Activated CD4-positive, alpha-beta T cell treated with anti-CD3 and anti-CD28 coated beads, Interleukin-2, amount 10 ng/mL, durations not matched to agents 24 days and 14 days (primary cell): ENCODE data around the gene KCNH6. TPM values are rescaled to one million over a fixed set of nuclear protein-coding genes. Genes with fewer than 3 reads are reported as not detected.

Experiments
- DNase-seq: peaks from one replicate; pipeline ENCODE4 v3.0.0; 2022
- H3K27ac Mint-ChIP-seq: one replicate; pipeline ENCODE4 v1.8.0; 2022; ENCODE audit warnings: mild to moderate bottlenecking, mixed read lengths
- H3K27me3 Mint-ChIP-seq: one replicate; pipeline ENCODE4 v1.8.0; 2022; ENCODE audit warnings: mixed read lengths
- H3K36me3 Mint-ChIP-seq: one replicate; pipeline ENCODE4 v1.8.0; 2022; ENCODE audit warnings: low read depth, mild to moderate bottlenecking, mixed read lengths
- H3K4me1 Mint-ChIP-seq: one replicate; pipeline ENCODE4 v1.8.0; 2021; ENCODE audit warnings: mixed read lengths
- H3K4me3 Mint-ChIP-seq: one replicate; pipeline ENCODE4 v1.8.0; 2022; ENCODE audit warnings: mild to moderate bottlenecking, moderate library complexity, mixed read lengths
- H3K9me3 Mint-ChIP-seq: one replicate; pipeline ENCODE4 v1.8.0; 2021; ENCODE audit warnings: mixed read lengths
- intact Hi-C: fragments of 100-400 bp; cut with micrococcal nuclease; formaldehyde crosslinking; loops from one replicate; pipeline ENCODE4 v1.15.1; 2023
- total RNA-seq: library from RNA; stranded (reverse); gene quantifications from 2 replicates; pipeline ENCODE4 v1.2.3, GENCODE V29; 2022

Gene KCNH6
- total RNA-seq, 1 donor from 2014 or later = not detected

DNA sequence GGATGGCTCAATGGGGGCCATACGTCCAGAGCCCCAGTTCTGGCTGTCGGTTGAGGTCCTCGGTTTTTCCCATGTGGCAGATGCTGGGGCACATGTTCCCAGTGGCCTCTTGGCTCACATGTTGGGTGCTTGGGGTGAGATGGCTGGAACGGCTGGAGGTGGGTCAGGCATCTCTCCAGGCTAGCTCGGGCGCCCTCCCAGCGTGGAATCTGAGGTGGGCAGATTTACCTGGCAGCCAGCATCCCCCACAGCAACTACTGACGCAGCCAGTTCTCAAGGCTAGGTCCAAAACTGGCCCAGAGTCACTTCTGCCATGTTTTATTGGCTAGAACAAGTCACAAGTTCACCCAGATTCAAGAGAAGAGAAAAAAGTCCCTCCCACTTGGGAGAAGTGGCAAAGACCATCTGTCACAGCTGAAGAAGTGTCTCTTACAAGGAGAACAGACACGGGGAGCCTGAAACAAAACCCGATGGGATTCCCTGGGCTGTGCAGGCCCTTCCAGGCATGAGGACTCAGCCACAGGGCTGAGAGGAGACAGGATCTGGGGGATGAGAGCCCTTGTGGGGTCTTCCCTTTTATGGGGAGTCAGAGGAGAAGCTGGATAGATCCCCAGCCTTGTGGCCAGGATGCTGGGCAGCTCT is 31.1 kb upstream of the KCNH6 start:
- no peaks in the 10 kb centered on the region for H3K4me1 Mint-ChIP-seq
- DNase-seq = no peak
- no peaks in the 10 kb centered on the region for H3K27me3 Mint-ChIP-seq
- H3K4me3 Mint-ChIP-seq = no peak overlapping the region
- H3K27ac Mint-ChIP-seq = no peak overlapping the region
- H3K36me3 Mint-ChIP-seq = no peaks in the 10 kb centered on the region
- no peaks in the 10 kb centered on the region for H3K9me3 Mint-ChIP-seq
- intact Hi-C loops = no loop called here

DNA sequence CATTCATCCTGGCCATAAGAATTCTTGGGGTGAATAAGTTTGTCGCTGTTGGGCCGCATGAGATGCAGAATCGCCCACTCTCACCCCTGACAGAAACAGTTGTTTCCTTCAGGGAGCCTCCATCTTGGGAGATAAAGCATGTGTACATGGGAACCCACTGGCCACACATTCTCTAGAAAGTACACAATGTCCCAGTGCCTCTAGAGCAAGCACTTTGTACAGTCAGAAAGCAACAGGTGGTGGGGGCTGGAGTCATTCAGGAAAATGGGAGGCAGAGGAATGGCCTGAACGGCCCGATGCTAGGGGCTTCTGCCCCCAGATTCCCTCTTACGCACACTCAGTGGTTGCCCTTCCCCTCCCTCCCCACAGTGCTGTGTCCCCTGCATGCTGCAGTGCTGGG is 30.2 kb upstream of the KCNH6 start:
- Mint-ChIP-seq H3K4me1 (no peaks in the 10 kb centered on the region), H3K27me3 (no peaks in the 10 kb centered on the region), H3K4me3 (no peak overlapping the region), H3K9me3 (no peaks in the 10 kb centered on the region), H3K36me3 (no peaks in the 10 kb centered on the region), H3K27ac (no peak overlapping the region)
- intact Hi-C loops = no loop called here
- no peak for DNase-seq

DNA sequence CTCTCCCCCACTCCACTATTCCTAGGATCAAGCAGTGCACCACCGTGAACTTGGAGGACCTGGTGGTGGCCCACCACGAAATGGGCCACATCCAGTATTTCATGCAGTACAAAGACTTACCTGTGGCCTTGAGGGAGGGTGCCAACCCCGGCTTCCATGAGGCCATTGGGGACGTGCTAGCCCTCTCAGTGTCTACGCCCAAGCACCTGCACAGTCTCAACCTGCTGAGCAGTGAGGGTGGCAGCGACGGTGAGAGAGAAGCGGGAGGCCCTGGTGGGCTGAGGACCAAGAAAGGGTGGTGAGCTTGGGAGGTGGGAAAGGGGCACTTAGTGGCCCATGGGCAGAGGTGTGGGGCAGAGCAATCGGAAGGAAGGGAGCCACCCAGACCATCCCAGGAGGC is 29.7 kb upstream of the KCNH6 start:
- no peaks in the 10 kb centered on the region for H3K36me3 Mint-ChIP-seq
- no peak for DNase-seq
- intact Hi-C loops = no loop called here
- H3K9me3 Mint-ChIP-seq = no peaks in the 10 kb centered on the region
- no peak overlapping the region for H3K27ac Mint-ChIP-seq
- no peaks in the 10 kb centered on the region for H3K27me3 Mint-ChIP-seq
- no peaks in the 10 kb centered on the region for H3K4me1 Mint-ChIP-seq
- H3K4me3 Mint-ChIP-seq = no peak overlapping the region

DNA sequence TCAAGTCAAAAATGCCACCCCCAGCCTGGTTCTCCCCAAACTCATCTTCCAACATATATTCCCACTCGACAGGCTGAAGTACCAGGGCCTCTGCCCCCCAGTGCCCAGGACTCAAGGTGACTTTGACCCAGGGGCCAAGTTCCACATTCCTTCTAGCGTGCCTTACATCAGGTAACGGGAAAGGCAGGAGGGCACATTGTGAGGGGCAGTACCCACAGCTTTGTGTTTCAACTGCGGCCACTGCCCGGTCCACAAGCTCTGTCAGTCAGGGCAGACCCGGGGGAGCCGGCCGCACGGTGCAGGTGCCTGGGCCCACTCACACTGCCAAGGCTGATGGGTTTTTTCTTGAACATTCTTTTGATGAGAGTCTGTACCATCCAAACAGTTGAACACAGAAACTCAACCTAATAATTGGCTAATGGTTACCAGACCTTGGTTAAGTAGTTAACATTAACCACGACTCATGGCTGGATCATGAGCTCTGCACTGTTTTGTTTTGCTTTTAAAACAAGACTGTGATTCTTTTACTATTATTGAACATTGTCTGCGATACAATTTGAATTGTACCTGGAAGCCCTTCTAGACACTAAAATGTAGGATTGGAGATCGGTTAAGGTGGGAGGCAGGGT is 28.7 kb upstream of the KCNH6 start:
- H3K4me1 Mint-ChIP-seq = no peaks in the 10 kb centered on the region
- no peaks in the 10 kb centered on the region for H3K36me3 Mint-ChIP-seq

DNA sequence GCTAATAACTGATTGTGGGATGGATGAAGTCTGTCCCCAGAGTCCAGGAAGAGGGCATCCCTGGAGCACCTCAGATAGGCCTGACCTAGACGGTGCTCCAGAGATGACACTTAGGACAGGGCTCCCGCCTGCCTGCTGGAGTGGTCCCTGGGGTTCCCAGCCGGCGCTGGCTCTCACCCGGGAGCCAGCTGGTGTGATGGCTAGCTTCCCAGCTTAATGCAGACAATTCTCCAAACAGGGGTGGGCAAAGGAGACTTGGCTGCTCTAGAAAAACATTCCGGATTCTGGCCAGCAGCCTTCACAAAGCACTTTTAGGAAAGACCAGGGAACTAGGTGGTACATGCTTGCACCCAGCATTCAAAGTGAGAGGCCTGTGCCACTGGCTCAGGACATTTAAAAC is 27.7 kb upstream of the KCNH6 start:
- intact Hi-C loops = no loop called here
- Mint-ChIP-seq H3K9me3 (no peaks in the 10 kb centered on the region), H3K36me3 (no peaks in the 10 kb centered on the region), H3K4me1 (no peaks in the 10 kb centered on the region), H3K27me3 (peaks cover under 1% of the 10 kb centered on the region), H3K27ac (no peak overlapping the region), H3K4me3 (no peak overlapping the region)
- DNase-seq = no peak

More for the DNA sequence above, 28.7 kb upstream of the KCNH6 start:
- no peak for DNase-seq
- Mint-ChIP-seq H3K9me3 (no peaks in the 10 kb centered on the region), H3K4me3 (no peak overlapping the region), H3K27me3 (no peaks in the 10 kb centered on the region), H3K27ac (no peak overlapping the region)
- intact Hi-C loops = no loop called here

DNA sequence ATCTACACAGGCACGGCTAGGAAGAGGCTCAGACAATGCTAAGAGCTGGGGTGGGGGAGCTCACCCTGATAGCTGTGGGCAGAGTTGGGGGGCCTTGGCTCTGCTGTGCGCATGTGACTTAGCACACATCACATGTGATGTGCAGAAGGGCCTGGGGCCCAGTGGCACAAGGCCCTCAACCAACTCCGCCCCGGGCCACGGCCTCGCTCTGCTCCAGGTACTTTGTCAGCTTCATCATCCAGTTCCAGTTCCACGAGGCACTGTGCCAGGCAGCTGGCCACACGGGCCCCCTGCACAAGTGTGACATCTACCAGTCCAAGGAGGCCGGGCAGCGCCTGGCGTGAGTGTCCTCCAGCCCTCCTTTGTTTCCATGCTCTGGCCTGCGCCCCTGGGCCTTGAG is 27.0 kb upstream of the KCNH6 start:
- Mint-ChIP-seq H3K4me1 (peaks cover 2% of the 10 kb centered on the region), H3K9me3 (no peaks in the 10 kb centered on the region), H3K27ac (no peak overlapping the region), H3K4me3 (no peak overlapping the region), H3K36me3 (no peaks in the 10 kb centered on the region), H3K27me3 (peaks cover 6% of the 10 kb centered on the region)
- intact Hi-C loops = no loop called here
- DNase-seq = no peak

DNA sequence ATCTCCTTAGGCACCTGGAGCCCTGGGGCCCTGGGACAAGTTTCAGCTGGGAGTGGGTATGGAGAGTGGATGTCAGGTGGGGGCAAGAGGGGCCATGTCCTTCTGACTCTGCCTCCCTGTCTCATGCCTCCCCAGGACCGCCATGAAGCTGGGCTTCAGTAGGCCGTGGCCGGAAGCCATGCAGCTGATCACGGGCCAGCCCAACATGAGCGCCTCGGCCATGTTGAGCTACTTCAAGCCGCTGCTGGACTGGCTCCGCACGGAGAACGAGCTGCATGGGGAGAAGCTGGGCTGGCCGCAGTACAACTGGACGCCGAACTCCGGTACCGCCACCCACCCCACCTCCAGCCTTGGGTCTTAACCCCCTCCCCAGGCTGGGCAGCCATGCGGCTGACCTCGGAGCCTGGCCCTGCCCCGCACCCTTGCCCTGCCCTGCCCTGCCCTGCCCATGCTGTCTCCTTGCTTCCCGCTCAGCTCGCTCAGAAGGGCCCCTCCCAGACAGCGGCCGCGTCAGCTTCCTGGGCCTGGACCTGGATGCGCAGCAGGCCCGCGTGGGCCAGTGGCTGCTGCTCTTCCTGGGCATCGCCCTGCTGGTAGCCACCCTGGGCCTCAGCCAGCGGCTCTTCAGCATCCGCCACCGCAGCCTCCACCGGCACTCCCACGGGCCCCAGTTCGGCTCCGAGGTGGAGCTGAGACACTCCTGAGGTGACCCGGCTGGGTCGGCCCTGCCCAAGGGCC is 26.3 kb upstream of the KCNH6 start:
- Mint-ChIP-seq H3K4me1 (peaks cover 4% of the 10 kb centered on the region), H3K9me3 (no peaks in the 10 kb centered on the region), H3K27ac (no peak overlapping the region), H3K4me3 (no peak overlapping the region), H3K27me3 (peaks cover 11% of the 10 kb centered on the region), H3K36me3 (no peaks in the 10 kb centered on the region)
- DNase-seq = no peak
- intact Hi-C loops = no loop called here

DNA sequence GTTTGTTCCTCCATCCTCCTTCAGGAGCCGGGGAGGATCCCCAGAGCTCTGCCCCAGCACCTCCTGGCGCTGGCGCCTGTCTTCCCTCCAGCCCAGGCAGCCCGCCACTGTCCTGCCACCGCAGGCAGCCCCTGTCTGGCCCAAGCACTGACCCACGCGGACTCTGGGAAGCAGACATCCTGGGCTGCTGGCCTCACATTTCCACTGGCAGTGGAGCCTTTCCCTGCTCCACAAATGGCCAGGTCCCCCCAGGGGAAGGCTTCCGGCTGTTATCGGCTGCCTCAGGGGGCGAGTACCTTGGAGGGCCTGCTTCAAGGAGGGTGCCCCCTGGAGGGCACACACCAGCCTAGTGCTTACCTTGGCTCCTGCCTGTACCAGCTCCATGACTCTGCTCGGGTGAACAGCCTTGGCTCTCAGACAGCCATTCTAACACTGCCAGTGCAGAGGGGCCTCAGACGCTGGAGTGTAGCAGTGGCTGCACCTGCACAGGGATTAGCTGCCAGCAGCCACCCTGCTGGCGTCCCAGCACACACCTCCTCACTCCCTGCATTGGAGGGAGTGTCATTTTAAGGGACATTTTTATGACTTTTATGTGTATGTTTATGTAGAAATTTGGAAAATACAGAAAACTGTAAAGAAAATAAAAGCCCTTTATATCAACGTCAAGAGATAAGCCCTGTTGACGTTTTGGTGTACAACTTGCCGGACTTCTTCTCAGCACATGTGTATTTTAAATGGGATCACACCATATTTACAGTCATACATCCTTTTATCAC is 25.3 kb upstream of the KCNH6 start:
- DNase-seq = no peak
- Mint-ChIP-seq H3K4me3 (no peak overlapping the region), H3K4me1 (peaks cover 4% of the 10 kb centered on the region), H3K27me3 (peaks cover 18% of the 10 kb centered on the region), H3K27ac (no peak overlapping the region), H3K9me3 (no peaks in the 10 kb centered on the region), H3K36me3 (no peaks in the 10 kb centered on the region)
- intact Hi-C loops = loop anchor here (1.0 kb wide), 1 partner anchor 46 kb away; no protein-coding TSS in a partner anchor

DNA sequence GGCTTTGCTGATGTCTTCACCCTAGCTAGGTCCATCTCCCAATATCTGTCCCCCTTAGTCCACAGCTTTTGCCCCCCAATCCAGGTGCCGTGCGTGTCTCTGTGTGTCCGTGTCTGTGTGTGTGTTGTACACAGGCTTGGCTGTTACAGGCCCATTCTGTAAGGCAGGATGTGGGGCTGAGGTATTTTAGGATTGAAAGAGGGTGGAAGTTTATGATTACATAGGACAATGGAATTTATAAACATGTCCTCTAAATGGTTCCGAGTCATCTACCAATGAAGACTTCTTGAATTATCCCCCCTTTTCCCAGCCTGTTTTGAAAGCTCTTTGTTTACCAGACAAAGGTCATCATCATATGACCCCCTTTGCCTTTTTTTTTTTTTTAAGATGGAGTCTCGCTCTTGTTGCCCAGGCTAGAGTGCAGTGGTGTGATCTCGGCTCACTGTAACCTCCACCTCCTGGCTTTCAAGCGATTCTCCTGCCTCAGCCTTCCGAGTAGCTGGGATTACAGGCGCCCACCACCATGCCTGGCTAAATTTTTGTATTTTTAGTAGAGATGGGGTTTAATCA is 24.4 kb upstream of the KCNH6 start:
- H3K27ac Mint-ChIP-seq = no peak overlapping the region
- intact Hi-C loops = loop anchor here (1.0 kb wide), 1 partner anchor 46 kb away; no protein-coding TSS in a partner anchor
- H3K4me1 Mint-ChIP-seq = peaks cover 4% of the 10 kb centered on the region
- no peak for DNase-seq
- peaks cover 24% of the 10 kb centered on the region for H3K27me3 Mint-ChIP-seq
- no peaks in the 10 kb centered on the region for H3K36me3 Mint-ChIP-seq
- no peak overlapping the region for H3K4me3 Mint-ChIP-seq
- H3K9me3 Mint-ChIP-seq = no peaks in the 10 kb centered on the region

DNA sequence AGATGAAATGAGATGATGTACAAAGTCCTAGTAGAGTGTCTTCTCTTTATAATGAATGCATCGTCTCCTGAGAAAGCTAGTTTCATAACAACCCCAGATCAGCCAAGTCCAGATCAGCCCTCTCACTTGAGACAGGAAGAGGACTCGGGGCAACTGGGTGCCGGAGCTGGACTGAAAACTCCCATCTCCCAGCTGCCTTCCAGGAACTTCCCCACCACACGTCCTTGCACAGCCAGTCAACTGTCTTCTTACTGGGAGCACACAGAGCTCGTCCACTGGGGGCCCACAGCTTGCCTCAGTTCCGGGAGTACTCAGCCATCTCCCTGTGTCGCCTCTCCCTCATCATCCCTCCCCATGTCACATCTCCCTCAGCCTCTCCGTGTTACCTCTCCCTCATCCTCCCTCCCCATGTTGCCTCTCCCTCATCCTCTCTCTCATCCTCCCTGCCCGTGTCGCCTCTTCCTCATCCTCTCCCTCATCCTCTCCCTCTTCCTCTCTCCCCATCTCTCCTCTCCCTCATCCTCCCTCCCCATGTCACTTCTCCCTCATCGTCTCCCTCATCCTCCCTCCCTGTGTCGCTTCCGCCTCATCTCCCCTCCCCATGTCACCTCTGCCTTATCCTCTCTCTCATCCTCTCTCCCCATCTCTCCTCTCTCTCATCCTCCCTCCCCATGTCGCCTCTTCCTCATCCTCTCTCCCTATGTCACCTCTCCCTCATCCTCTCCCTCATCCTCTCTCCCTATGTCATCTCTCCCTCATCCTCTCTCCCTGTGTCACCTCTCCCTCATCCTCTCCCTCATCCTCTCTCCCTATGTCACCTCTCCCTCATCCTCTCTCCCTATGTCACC is 22.4 kb upstream of the KCNH6 start:
- Mint-ChIP-seq H3K9me3 (peaks cover 9% of the 10 kb centered on the region), H3K4me3 (no peak overlapping the region), H3K27ac (no peak overlapping the region), H3K4me1 (peaks cover 4% of the 10 kb centered on the region), H3K27me3 (peaks cover 34% of the 10 kb centered on the region), H3K36me3 (no peaks in the 10 kb centered on the region)
- DNase-seq = no peak
- intact Hi-C loops = no loop called here

DNA sequence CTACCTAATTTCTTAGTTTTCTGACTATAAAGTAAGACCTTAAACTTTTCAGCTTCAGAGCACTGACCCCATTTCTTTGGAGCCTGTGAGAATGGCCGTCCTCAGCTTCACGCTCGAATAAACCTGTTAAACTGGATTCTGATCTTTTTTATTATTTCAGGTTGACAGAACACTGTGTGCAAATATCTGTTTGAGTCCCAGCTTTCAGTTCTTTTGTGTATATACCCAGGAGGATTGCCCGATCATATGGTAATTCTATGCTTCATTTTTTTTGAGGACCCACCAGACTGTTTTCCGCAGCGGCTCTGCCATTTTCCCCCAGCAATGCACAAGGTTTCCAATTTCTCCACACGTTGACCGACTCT is 19.8 kb upstream of the KCNH6 start:
- peaks cover 9% of the 10 kb centered on the region for H3K9me3 Mint-ChIP-seq
- peaks cover 4% of the 10 kb centered on the region for H3K4me1 Mint-ChIP-seq
- peaks cover 34% of the 10 kb centered on the region for H3K27me3 Mint-ChIP-seq
- no peaks in the 10 kb centered on the region for H3K36me3 Mint-ChIP-seq
- H3K4me3 Mint-ChIP-seq = no peak overlapping the region
- DNase-seq = no peak
- no peak overlapping the region for H3K27ac Mint-ChIP-seq
- intact Hi-C loops = no loop called here

DNA sequence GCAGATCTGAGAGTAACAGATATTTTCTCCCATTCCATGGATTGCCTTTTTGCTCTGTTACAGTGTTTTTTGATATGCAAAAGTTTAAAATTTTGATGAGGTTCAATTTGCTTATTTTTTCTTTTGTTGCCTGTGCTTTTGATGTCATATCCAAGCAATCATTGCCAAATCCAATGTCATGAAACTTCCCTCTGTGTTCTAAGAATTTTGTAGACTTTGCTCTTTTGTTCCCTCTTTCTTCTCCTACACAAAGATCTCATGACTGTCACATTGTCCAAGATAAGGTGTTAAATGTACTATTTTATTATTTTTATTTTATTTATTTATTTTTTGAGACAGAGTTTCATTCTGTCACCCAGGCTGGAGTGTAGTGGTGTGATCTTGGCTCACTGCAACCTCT is 18.9 kb upstream of the KCNH6 start:
- intact Hi-C loops = no loop called here
- peaks cover 34% of the 10 kb centered on the region for H3K27me3 Mint-ChIP-seq
- H3K27ac Mint-ChIP-seq = no peak overlapping the region
- DNase-seq = no peak
- H3K4me3 Mint-ChIP-seq = no peak overlapping the region
- H3K36me3 Mint-ChIP-seq = no peaks in the 10 kb centered on the region
- peaks cover 9% of the 10 kb centered on the region for H3K9me3 Mint-ChIP-seq
- peaks cover 4% of the 10 kb centered on the region for H3K4me1 Mint-ChIP-seq

DNA sequence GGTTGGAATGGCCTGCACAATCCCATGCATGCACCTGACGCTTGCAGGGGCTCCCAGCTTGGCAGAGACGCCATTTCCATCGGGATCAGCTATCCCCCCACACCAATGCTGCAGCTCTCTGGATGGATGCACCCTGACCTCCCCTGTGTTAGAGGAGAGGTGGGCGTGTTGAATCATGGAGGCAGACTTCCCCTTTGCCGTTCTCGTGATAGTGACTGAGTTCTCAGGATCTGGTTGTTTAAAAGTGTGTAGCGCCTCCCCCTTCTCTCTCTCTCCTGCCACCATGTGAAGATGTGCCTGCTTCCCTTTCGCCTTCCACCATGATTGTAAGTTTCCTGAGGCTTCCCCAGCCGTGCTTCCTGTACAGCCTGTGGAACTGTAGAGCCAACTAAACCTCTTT is 17.8 kb upstream of the KCNH6 start:
- H3K27me3 Mint-ChIP-seq = peaks cover 34% of the 10 kb centered on the region
- no peaks in the 10 kb centered on the region for H3K36me3 Mint-ChIP-seq

More for the DNA sequence above, 17.8 kb upstream of the KCNH6 start:
- no peak for DNase-seq
- intact Hi-C loops = no loop called here
- Mint-ChIP-seq H3K9me3 (peaks cover 9% of the 10 kb centered on the region), H3K4me1 (peaks cover 4% of the 10 kb centered on the region), H3K27ac (no peak overlapping the region), H3K4me3 (no peak overlapping the region)
